ENCODE results near the gene GLIS2. TPM values are rescaled to one million over a fixed set of nuclear protein-coding genes. Genes with fewer than 3 reads are reported as not detected.

The GLIS2 gene
- total RNA-seq, 1 donor from 2014 or later, result 23.2 TPM

- DNase-seq (ENCODE audit: low spot score, unreplicated experiment), result no peak
- no peak overlapping the region for H3K4me3 Mint-ChIP-seq (ENCODE audit: low read depth)
- no peak for TF ChIP-seq CTCF (IDR thresholded peaks at IDR 0.05; ENCODE audit: unreplicated experiment)
- no peak overlapping the region for H3K27ac Mint-ChIP-seq
- no peaks in the 10 kb centered on the region for H3K27me3 Mint-ChIP-seq
- H3K36me3 Mint-ChIP-seq (ENCODE audit: insufficient read depth), result peaks cover 5% of the 10 kb centered on the region
- H3K9me3 Mint-ChIP-seq (ENCODE audit: low read depth), result no peaks in the 10 kb centered on the region
- peaks cover 9% of the 10 kb centered on the region for H3K4me1 Mint-ChIP-seq (ENCODE audit: low read depth)
These were observed 19.0 kb downstream of the GLIS2 start for GRCh38 chr16:4334724-4335495.

GRCh38 chr16:4336701-4337539 lies 21.1 kb downstream of the GLIS2 start:
- no peaks in the 10 kb centered on the region for H3K27me3 Mint-ChIP-seq
- no peak overlapping the region for H3K4me3 Mint-ChIP-seq (ENCODE audit: low read depth)
- no peak for TF ChIP-seq CTCF (IDR thresholded peaks at IDR 0.05; ENCODE audit: unreplicated experiment)
- H3K27ac Mint-ChIP-seq, result no peak overlapping the region
- peaks cover 5% of the 10 kb centered on the region for H3K36me3 Mint-ChIP-seq (ENCODE audit: insufficient read depth)
- H3K9me3 Mint-ChIP-seq (ENCODE audit: low read depth), result no peaks in the 10 kb centered on the region
- no peak for DNase-seq (ENCODE audit: low spot score, unreplicated experiment)
- peaks cover 9% of the 10 kb centered on the region for H3K4me1 Mint-ChIP-seq (ENCODE audit: low read depth)

GRCh38 chr16:4337540-4338088 lies 21.7 kb downstream of the GLIS2 start:
- H3K27ac Mint-ChIP-seq, result no peak overlapping the region
- no peak for DNase-seq (ENCODE audit: low spot score, unreplicated experiment)
- H3K36me3 Mint-ChIP-seq (ENCODE audit: insufficient read depth), result peaks cover 5% of the 10 kb centered on the region
- TF ChIP-seq CTCF (IDR thresholded peaks at IDR 0.05; ENCODE audit: unreplicated experiment), result no peak
- H3K9me3 Mint-ChIP-seq (ENCODE audit: low read depth), result no peaks in the 10 kb centered on the region
- H3K4me3 Mint-ChIP-seq (ENCODE audit: low read depth), result no peak overlapping the region
- peaks cover 9% of the 10 kb centered on the region for H3K4me1 Mint-ChIP-seq (ENCODE audit: low read depth)
- no peaks in the 10 kb centered on the region for H3K27me3 Mint-ChIP-seq

GRCh38 chr16:4338125-4338582 lies 22.3 kb downstream of the GLIS2 start:
- H3K4me3 Mint-ChIP-seq (ENCODE audit: low read depth), result no peak overlapping the region
- H3K4me1 Mint-ChIP-seq (ENCODE audit: low read depth), result peaks cover 9% of the 10 kb centered on the region
- no peak overlapping the region for H3K27ac Mint-ChIP-seq
- peaks cover 5% of the 10 kb centered on the region for H3K36me3 Mint-ChIP-seq (ENCODE audit: insufficient read depth)
- no peak for DNase-seq (ENCODE audit: low spot score, unreplicated experiment)
- H3K27me3 Mint-ChIP-seq, result no peaks in the 10 kb centered on the region
- no peak for TF ChIP-seq CTCF (IDR thresholded peaks at IDR 0.05; ENCODE audit: unreplicated experiment)
- no peaks in the 10 kb centered on the region for H3K9me3 Mint-ChIP-seq (ENCODE audit: low read depth)

GRCh38 chr16:4338712-4339299 lies 22.9 kb downstream of the GLIS2 start:
- Mint-ChIP-seq H3K4me1 (ENCODE audit: low read depth) (peaks cover 9% of the 10 kb centered on the region), H3K27ac (peak overlapping the region; percentile 64), H3K9me3 (ENCODE audit: low read depth) (no peaks in the 10 kb centered on the region), H3K4me3 (ENCODE audit: low read depth) (no peak overlapping the region), H3K36me3 (ENCODE audit: insufficient read depth) (peaks cover 8% of the 10 kb centered on the region), H3K27me3 (no peaks in the 10 kb centered on the region)
- no peak for TF ChIP-seq CTCF (IDR thresholded peaks at IDR 0.05; ENCODE audit: unreplicated experiment)
- DNase-seq (ENCODE audit: low spot score, unreplicated experiment), result no peak

All from progenitor cell of endocrine pancreas (in vitro differentiated cells).